Keratinocyte (primary cell): ENCODE results near the gene SIVA1. TPM values are rescaled to one million over a fixed set of nuclear protein-coding genes. Genes with fewer than 3 reads are reported as not detected.

Experiments used
- DNase-seq: peaks from one replicate; pipeline ENCODE4 v3.0.0-alpha.2; 2011; ENCODE audit warnings: low read depth, missing footprints, low spot score
- FAIRE-seq: peaks from 2 replicates; lab custom pipeline; 2011; peaks lifted over from hg19 to GRCh38; lab: Jason Lieb, UNC
- H2AFZ ChIP-seq: 2 replicates; pipeline ENCODE4 v1.6.0; 2012; ENCODE audit warnings: low read length, control low read depth, inconsistent platforms; ENCODE audit not compliant: control insufficient read depth
- H3K27ac ChIP-seq: 2 replicates; pipeline ENCODE4 v1.5.1; 2011; ENCODE audit warnings: low read length; ENCODE audit not compliant: control insufficient read depth, insufficient read depth
- H3K27me3 ChIP-seq: 3 replicates; pipeline ENCODE4 v1.6.0; 2011; ENCODE audit warnings: low read length; ENCODE audit not compliant: control insufficient read depth, insufficient read depth; ENCODE audit errors: extremely low read depth
- H3K36me3 ChIP-seq, 2 experiments: 2 replicates in 1 of 2; 3 replicates in 1 of 2; pipeline ENCODE4 v1.5.1; 2011; ENCODE audit warnings: low read length in 2 of 2, mild to moderate bottlenecking in 1 of 2; ENCODE audit not compliant: control insufficient read depth in 2 of 2, insufficient read depth in 2 of 2; ENCODE audit errors: extremely low read depth in 1 of 2
- H3K4me1 ChIP-seq: 3 replicates; pipeline ENCODE4 v1.5.1; 2011; ENCODE audit warnings: low read length; ENCODE audit not compliant: control insufficient read depth, insufficient read depth; ENCODE audit errors: extremely low read depth
- H3K4me2 ChIP-seq: 3 replicates; pipeline ENCODE4 v1.6.0; 2011; ENCODE audit warnings: low read depth, low read length; ENCODE audit not compliant: control insufficient read depth, insufficient read depth; ENCODE audit errors: extremely low read depth
- H3K4me3 ChIP-seq, 3 experiments: fragments of 200-600 bp in 1 of 3; sonication (generic) in 1 of 3; 2 replicates in 2 of 3; 3 replicates in 1 of 3; pipeline ENCODE4 v1.5.1; 2011 to 2016; ENCODE audit warnings: low read length in 3 of 3, mild to moderate bottlenecking in 3 of 3, control low read depth in 2 of 3, inconsistent platforms in 1 of 3, low read depth in 1 of 3, mixed read lengths in 1 of 3, mixed run types in 1 of 3, moderate library complexity in 1 of 3; ENCODE audit not compliant: control insufficient read depth in 2 of 3, insufficient read depth in 2 of 3; ENCODE audit errors: extremely low read depth in 1 of 3
- H3K79me2 ChIP-seq: 2 replicates; pipeline ENCODE4 v1.6.0; 2012; ENCODE audit warnings: low read length; ENCODE audit not compliant: control insufficient read depth, insufficient read depth
- H3K9ac ChIP-seq: 3 replicates; pipeline ENCODE4 v1.6.0; 2011; ENCODE audit warnings: low read length; ENCODE audit not compliant: control insufficient read depth, insufficient read depth; ENCODE audit errors: extremely low read depth
- H3K9me1 ChIP-seq: 3 replicates; pipeline ENCODE4 v1.6.0; 2011; ENCODE audit warnings: low read length; ENCODE audit not compliant: control insufficient read depth, insufficient read depth; ENCODE audit errors: extremely low read depth
- H3K9me3 ChIP-seq: 2 replicates; pipeline ENCODE4 v1.5.1; 2012; ENCODE audit warnings: low read depth, low read length; ENCODE audit not compliant: control insufficient read depth
- H4K20me1 ChIP-seq: 3 replicates; pipeline ENCODE4 v1.6.0; 2011; ENCODE audit warnings: low read length; ENCODE audit not compliant: control insufficient read depth, insufficient read depth; ENCODE audit errors: extremely low read depth
- EZH2 ChIP-seq: IDR thresholded peaks from one replicate; pipeline ENCODE4 v1.6.1; 2012; ENCODE audit warnings: inconsistent platforms, mild to moderate bottlenecking, low read length, moderate library complexity
- dilution Hi-C: fragments of 300-500 bp; cut with MboI; formaldehyde crosslinking; loops from one replicate; pipeline ENCODE4 v1.7.0; 2020; ENCODE audit warnings: low sequenced_read_pairs; ENCODE audit not compliant: extremely low pct_ligation_motif_present
- polyA plus RNA-seq, 5 experiments: library from polyadenylated mRNA; depleted of rRNA in 3 of 5; stranded (reverse) in 3 of 5; stranded (forward) in 1 of 5; unstranded in 1 of 5; fragments of >200 nt; gene quantifications; 1 replicate in 1 of 5; 2 replicates in 3 of 5; 3 replicates in 1 of 5; pipeline versions ENCODE4 v1.2.1 to v1.2.3, GENCODE V29; 2011 to 2012; ENCODE audit warnings: missing spikeins in 2 of 5, low read depth in 1 of 5, low replicate concordance in 1 of 5
- TF ChIP-seq, protein P1 (sequence below), 3 experiments: IDR thresholded peaks in 1 of 3; conservative IDR thresholded peaks in 1 of 3; optimal IDR thresholded peaks in 1 of 3; 2 replicates in 2 of 3; 3 replicates in 1 of 3; pipeline versions ENCODE3 to v1.5.1; 2011; ENCODE audit warnings: low read length in 3 of 3, mild to moderate bottlenecking in 3 of 3, moderate library complexity in 2 of 3, control low read depth in 1 of 3, inconsistent platforms in 1 of 3; ENCODE audit not compliant: insufficient read depth in 2 of 3; ENCODE audit errors: extremely low read depth in 1 of 3

The SIVA1 gene
- polyA plus RNA-seq, 1 donor (not counting 4 experiments of a cell fraction or from before 2014, with no cell fraction given), result 35.3 TPM

DNA sequence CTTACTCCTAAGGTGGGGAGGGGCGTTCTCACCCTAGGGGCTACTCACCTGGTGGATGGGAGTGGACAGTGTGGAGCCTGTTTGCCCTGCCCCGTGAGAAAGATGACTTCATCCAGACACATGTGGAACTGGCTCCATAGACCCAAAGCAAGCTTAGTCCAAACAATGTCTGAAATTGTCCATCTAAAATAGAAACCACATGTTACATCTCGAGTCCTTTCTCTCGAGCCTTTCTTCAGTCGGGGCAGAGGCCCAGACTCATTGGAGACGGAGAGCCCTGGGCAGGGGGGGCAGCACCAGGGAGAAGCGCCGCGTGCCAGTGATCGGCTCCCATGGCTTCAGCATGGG, 4.3 kb downstream of the SIVA1 start:
- H3K4me1 ChIP-seq, result peaks cover 12% of the 10 kb centered on the region
- H3K9me1 ChIP-seq, result no peaks in the 10 kb centered on the region
- H3K79me2 ChIP-seq, result peaks cover 39% of the 10 kb centered on the region
- H3K4me3 ChIP-seq, result no peak overlapping the region
- no peak overlapping the region for H3K4me2 ChIP-seq
- H3K36me3 ChIP-seq, result peaks cover 23% of the 10 kb centered on the region in 2 experiments
- no peak overlapping the region for H3K9ac ChIP-seq
- no peak overlapping the region for H3K27ac ChIP-seq
- H3K9me3 ChIP-seq, result no peaks in the 10 kb centered on the region
- no peak for TF ChIP-seq EZH2
- TF ChIP-seq, protein P1, sequence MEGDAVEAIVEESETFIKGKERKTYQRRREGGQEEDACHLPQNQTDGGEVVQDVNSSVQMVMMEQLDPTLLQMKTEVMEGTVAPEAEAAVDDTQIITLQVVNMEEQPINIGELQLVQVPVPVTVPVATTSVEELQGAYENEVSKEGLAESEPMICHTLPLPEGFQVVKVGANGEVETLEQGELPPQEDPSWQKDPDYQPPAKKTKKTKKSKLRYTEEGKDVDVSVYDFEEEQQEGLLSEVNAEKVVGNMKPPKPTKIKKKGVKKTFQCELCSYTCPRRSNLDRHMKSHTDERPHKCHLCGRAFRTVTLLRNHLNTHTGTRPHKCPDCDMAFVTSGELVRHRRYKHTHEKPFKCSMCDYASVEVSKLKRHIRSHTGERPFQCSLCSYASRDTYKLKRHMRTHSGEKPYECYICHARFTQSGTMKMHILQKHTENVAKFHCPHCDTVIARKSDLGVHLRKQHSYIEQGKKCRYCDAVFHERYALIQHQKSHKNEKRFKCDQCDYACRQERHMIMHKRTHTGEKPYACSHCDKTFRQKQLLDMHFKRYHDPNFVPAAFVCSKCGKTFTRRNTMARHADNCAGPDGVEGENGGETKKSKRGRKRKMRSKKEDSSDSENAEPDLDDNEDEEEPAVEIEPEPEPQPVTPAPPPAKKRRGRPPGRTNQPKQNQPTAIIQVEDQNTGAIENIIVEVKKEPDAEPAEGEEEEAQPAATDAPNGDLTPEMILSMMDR (optimal IDR thresholded peaks at IDR 0.05 in 1 of 3, IDR thresholded peaks at IDR 0.05 in 1 of 3, conservative IDR thresholded peaks at IDR 0.05 in 1 of 3; ENCODE audit: extremely low read depth in 1 of 3, insufficient read depth in 2 of 3, low read length in 3 of 3), result no peak
- DNase-seq, result no peak
- H2AFZ ChIP-seq, result no peak overlapping the region
- H4K20me1 ChIP-seq, result peaks cover 3% of the 10 kb centered on the region
- dilution Hi-C loops, result loop anchor here (10.0 kb wide), 1 partner anchor 68 kb away; no protein-coding TSS in a partner anchor
- FAIRE-seq, result no peak
- no peaks in the 10 kb centered on the region for H3K27me3 ChIP-seq

- Histone ChIP-seq H4K20me1 (peaks cover 3% of the 10 kb centered on the region), H3K27ac (no peak overlapping the region), H3K9me3 (no peaks in the 10 kb centered on the region), H3K9ac (no peak overlapping the region), H2AFZ (no peak overlapping the region), H3K9me1 (no peaks in the 10 kb centered on the region), H3K79me2 (peaks cover 39% of the 10 kb centered on the region), H3K4me2 (no peak overlapping the region), H3K36me3 (peaks cover 23% of the 10 kb centered on the region in 2 experiments), H3K27me3 (no peaks in the 10 kb centered on the region), H3K4me3 (no peak overlapping the region), H3K4me1 (peaks cover 12% of the 10 kb centered on the region)
- FAIRE-seq (no peak), DNase-seq (no peak)
- dilution Hi-C loops, result loop anchor here (10.0 kb wide), 1 partner anchor 67 kb away; no protein-coding TSS in a partner anchor
- TF ChIP-seq EZH2, result no peak
- TF ChIP-seq, protein P1 (optimal IDR thresholded peaks at IDR 0.05 in 1 of 3, IDR thresholded peaks at IDR 0.05 in 1 of 3, conservative IDR thresholded peaks at IDR 0.05 in 1 of 3; ENCODE audit: extremely low read depth in 1 of 3, insufficient read depth in 2 of 3, low read length in 3 of 3), result no peak
Measured at GRCh38 chr14:104757681-104758392, 4.9 kb downstream of the SIVA1 start.
